HepG2 (cell line): ENCODE measurements around the gene RHBDD3. TPM values are rescaled to one million over a fixed set of nuclear protein-coding genes. Genes with fewer than 3 reads are reported as not detected.

Source experiments
- AHR ChIP-seq: IDR thresholded peaks from 2 replicates; pipeline ENCODE4 v1.6.1; 2018; ENCODE audit warnings: missing genetic modification reagents, missing compliant biosample characterization
- HMG20B ChIP-seq: conservative IDR thresholded peaks from 2 replicates; pipeline ENCODE4 v1.6.1; 2016; ENCODE audit warnings: missing genetic modification reagents, missing compliant biosample characterization
- ZBTB20 ChIP-seq: sonication (generic); formaldehyde crosslinking; IDR thresholded peaks from 2 replicates; pipeline ENCODE4 v1.8.1; 2023; ENCODE audit warnings: missing genetic modification reagents, low read depth, mild to moderate bottlenecking, borderline replicate concordance
- polyA plus RNA-seq, 8 experiments: library from polyadenylated mRNA; depleted of rRNA in 3 of 8; stranded (reverse) in 7 of 8; unstranded in 1 of 8; fragments of >200 nt; fragmentation: Illumina TruSeq in 4 of 8; extraction: Trizol in 4 of 8; gene quantifications; 2 replicates each; pipeline versions ENCODE4 v1.2.1 to v1.2.3, GENCODE V29; 2011 to 2016; ENCODE audit warnings: low read depth in 4 of 8, missing spikeins in 1 of 8, mixed read lengths in 1 of 8; ENCODE audit not compliant: insufficient read depth in 1 of 8
- total RNA-seq, 5 experiments: library from RNA; depleted of rRNA; stranded (reverse); fragments of >200 nt; fragmentation: Illumina TruSeq; extraction: Trizol; gene quantifications; 2 replicates each; pipeline ENCODE4 v1.2.3, GENCODE V29; 2016; ENCODE audit warnings: low read depth in 1 of 5
- TF ChIP-seq, protein P1 (sequence below), 2 experiments: fragments of 450-650 bp in 1 of 2; sonication (generic) in 1 of 2; formaldehyde crosslinking in 1 of 2; IDR thresholded peaks; 2 replicates each; pipeline versions ENCODE4 v1.6.1 to v1.8.0; 2016 to 2022; ENCODE audit warnings: antibody characterized with exemption in 1 of 2, mild to moderate bottlenecking in 1 of 2, missing genetic modification reagents in 1 of 2
- TF ChIP-seq, protein P2 (sequence below): sonication (generic); formaldehyde crosslinking; IDR thresholded peaks from 2 replicates; pipeline ENCODE4 v1.4.0; 2020; ENCODE audit warnings: missing genetic modification reagents
- TF ChIP-seq, protein P3 (sequence below): sonication (generic); formaldehyde crosslinking; IDR thresholded peaks from 2 replicates; pipeline ENCODE4 v1.8.1; 2022; ENCODE audit warnings: mild to moderate bottlenecking, missing genetic modification reagents
- TF ChIP-seq, protein P4 (sequence below): sonication (generic); formaldehyde crosslinking; IDR thresholded peaks from 2 replicates; pipeline ENCODE4 v1.8.0; 2022; ENCODE audit warnings: missing genetic modification reagents, mild to moderate bottlenecking, borderline replicate concordance
- TF ChIP-seq, protein P5 (sequence below): sonication (generic); formaldehyde crosslinking; IDR thresholded peaks from 2 replicates; pipeline ENCODE4 v1.4.0; 2020; ENCODE audit warnings: missing genetic modification reagents

Gene RHBDD3
- total and polyA plus RNA-seq, 2 of the 13 experiments (the other 11 are each of a cell fraction or from before 2014, with no cell fraction given): 12.1 to 26.7 TPM

DNA sequence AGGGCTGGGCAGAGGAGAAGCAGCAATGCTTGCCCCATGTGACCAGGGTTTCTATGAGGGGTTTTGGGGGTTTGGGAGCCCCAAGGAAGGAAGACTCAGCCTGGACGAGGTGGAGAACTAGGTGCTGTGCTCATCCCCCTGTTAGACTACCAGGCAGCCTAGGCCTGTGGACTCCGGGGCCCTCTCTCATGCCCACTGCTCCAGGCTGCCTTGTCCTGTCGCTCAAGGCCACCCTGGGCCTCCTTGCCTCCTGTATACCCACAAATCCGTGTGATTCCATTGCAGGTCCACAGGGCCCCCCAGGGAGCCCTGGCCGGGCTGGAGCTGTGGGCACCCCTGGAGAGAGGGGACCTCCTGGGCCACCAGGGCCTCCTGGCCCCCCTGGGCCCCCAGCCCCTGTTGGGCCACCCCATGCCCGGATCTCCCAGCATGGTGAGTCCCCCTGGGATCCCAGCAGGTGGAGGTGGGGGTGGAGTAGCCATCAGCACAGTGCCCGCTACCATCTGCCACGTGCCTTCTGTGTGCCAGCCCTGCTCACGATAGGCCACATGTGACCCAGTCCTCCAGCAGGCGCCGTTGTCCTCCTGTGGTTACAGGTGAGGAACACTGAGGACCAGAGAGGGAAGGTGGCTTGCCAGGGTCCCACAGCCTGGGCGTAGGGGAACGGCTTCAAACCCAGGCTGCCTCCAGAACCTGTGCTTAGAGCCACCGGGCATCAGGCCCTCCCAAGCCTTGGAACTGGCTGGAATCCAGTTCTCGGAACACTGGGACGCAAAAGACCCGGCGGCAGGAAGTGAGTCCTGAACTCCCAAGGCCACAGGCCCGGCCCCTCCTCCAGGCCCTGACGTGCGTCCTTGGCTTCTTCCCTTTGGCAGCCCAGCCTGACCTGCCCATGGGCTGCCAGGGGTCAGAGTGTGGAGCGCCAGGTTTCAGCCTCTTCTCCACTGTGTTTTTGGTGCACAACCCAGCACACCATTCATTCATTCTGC lies 35.5 kb downstream of the RHBDD3 start (continued):
- TF ChIP-seq, protein P1, sequence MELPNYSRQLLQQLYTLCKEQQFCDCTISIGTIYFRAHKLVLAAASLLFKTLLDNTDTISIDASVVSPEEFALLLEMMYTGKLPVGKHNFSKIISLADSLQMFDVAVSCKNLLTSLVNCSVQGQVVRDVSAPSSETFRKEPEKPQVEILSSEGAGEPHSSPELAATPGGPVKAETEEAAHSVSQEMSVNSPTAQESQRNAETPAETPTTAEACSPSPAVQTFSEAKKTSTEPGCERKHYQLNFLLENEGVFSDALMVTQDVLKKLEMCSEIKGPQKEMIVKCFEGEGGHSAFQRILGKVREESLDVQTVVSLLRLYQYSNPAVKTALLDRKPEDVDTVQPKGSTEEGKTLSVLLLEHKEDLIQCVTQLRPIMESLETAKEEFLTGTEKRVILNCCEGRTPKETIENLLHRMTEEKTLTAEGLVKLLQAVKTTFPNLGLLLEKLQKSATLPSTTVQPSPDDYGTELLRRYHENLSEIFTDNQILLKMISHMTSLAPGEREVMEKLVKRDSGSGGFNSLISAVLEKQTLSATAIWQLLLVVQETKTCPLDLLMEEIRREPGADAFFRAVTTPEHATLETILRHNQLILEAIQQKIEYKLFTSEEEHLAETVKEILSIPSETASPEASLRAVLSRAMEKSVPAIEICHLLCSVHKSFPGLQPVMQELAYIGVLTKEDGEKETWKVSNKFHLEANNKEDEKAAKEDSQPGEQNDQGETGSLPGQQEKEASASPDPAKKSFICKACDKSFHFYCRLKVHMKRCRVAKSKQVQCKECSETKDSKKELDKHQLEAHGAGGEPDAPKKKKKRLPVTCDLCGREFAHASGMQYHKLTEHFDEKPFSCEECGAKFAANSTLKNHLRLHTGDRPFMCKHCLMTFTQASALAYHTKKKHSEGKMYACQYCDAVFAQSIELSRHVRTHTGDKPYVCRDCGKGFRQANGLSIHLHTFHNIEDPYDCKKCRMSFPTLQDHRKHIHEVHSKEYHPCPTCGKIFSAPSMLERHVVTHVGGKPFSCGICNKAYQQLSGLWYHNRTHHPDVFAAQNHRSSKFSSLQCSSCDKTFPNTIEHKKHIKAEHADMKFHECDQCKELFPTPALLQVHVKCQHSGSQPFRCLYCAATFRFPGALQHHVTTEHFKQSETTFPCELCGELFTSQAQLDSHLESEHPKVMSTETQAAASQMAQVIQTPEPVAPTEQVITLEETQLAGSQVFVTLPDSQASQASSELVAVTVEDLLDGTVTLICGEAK (IDR thresholded peaks at IDR 0.05): no peak
- TF ChIP-seq, protein P1 (CRISPR knock-in tag; IDR thresholded peaks at IDR 0.05): no peak
- no peak for TF ChIP-seq HMG20B (CRISPR knock-in tag)
- TF ChIP-seq ZBTB20 (CRISPR knock-in tag): peak; percentile 47; the same call in 1 of the 2 replicates
- no peak for TF ChIP-seq AHR (CRISPR knock-in tag)
- TF ChIP-seq, protein P2, sequence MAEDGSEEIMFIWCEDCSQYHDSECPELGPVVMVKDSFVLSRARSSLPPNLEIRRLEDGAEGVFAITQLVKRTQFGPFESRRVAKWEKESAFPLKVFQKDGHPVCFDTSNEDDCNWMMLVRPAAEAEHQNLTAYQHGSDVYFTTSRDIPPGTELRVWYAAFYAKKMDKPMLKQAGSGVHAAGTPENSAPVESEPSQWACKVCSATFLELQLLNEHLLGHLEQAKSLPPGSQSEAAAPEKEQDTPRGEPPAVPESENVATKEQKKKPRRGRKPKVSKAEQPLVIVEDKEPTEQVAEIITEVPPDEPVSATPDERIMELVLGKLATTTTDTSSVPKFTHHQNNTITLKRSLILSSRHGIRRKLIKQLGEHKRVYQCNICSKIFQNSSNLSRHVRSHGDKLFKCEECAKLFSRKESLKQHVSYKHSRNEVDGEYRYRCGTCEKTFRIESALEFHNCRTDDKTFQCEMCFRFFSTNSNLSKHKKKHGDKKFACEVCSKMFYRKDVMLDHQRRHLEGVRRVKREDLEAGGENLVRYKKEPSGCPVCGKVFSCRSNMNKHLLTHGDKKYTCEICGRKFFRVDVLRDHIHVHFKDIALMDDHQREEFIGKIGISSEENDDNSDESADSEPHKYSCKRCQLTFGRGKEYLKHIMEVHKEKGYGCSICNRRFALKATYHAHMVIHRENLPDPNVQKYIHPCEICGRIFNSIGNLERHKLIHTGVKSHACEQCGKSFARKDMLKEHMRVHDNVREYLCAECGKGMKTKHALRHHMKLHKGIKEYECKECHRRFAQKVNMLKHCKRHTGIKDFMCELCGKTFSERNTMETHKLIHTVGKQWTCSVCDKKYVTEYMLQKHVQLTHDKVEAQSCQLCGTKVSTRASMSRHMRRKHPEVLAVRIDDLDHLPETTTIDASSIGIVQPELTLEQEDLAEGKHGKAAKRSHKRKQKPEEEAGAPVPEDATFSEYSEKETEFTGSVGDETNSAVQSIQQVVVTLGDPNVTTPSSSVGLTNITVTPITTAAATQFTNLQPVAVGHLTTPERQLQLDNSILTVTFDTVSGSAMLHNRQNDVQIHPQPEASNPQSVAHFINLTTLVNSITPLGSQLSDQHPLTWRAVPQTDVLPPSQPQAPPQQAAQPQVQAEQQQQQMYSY (CRISPR knock-in tag): peak; percentile 53; the same call in 1 of the 2 replicates
- TF ChIP-seq, protein P3, sequence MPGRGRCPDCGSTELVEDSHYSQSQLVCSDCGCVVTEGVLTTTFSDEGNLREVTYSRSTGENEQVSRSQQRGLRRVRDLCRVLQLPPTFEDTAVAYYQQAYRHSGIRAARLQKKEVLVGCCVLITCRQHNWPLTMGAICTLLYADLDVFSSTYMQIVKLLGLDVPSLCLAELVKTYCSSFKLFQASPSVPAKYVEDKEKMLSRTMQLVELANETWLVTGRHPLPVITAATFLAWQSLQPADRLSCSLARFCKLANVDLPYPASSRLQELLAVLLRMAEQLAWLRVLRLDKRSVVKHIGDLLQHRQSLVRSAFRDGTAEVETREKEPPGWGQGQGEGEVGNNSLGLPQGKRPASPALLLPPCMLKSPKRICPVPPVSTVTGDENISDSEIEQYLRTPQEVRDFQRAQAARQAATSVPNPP (CRISPR knock-in tag): no peak
- TF ChIP-seq, protein P4, sequence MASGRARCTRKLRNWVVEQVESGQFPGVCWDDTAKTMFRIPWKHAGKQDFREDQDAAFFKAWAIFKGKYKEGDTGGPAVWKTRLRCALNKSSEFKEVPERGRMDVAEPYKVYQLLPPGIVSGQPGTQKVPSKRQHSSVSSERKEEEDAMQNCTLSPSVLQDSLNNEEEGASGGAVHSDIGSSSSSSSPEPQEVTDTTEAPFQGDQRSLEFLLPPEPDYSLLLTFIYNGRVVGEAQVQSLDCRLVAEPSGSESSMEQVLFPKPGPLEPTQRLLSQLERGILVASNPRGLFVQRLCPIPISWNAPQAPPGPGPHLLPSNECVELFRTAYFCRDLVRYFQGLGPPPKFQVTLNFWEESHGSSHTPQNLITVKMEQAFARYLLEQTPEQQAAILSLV (CRISPR knock-in tag): peak; percentile 58; the same call in 1 of the 2 replicates
- TF ChIP-seq, protein P5, sequence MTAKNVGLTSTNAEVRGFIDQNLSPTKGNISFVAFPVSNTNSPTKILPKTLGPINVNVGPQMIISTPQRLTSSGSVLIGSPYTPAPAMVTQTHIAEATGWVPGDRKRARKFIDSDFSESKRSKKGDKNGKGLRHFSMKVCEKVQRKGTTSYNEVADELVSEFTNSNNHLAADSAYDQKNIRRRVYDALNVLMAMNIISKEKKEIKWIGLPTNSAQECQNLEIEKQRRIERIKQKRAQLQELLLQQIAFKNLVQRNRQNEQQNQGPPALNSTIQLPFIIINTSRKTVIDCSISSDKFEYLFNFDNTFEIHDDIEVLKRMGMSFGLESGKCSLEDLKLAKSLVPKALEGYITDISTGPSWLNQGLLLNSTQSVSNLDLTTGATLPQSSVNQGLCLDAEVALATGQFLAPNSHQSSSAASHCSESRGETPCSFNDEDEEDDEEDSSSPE (CRISPR knock-in tag): 0 out of 2 replicates have a peak, but pooled peaks have one; percentile 22
